Keratinocyte (primary cell): Measurements from ENCODE around the gene TEKTIP1.

Source experiments
- CTCF ChIP-seq, 3 experiments: IDR thresholded peaks in 1 of 3; conservative IDR thresholded peaks in 1 of 3; optimal IDR thresholded peaks in 1 of 3; 2 replicates in 2 of 3; 3 replicates in 1 of 3; pipeline versions ENCODE3 to v1.5.1; 2011; ENCODE audit warnings: low read length in 3 of 3, mild to moderate bottlenecking in 3 of 3, moderate library complexity in 2 of 3, control low read depth in 1 of 3, inconsistent platforms in 1 of 3; ENCODE audit not compliant: insufficient read depth in 2 of 3; ENCODE audit errors: extremely low read depth in 1 of 3
- EZH2 ChIP-seq: IDR thresholded peaks from one replicate; pipeline ENCODE4 v1.6.1; 2012; ENCODE audit warnings: inconsistent platforms, mild to moderate bottlenecking, low read length, moderate library complexity

DNA sequence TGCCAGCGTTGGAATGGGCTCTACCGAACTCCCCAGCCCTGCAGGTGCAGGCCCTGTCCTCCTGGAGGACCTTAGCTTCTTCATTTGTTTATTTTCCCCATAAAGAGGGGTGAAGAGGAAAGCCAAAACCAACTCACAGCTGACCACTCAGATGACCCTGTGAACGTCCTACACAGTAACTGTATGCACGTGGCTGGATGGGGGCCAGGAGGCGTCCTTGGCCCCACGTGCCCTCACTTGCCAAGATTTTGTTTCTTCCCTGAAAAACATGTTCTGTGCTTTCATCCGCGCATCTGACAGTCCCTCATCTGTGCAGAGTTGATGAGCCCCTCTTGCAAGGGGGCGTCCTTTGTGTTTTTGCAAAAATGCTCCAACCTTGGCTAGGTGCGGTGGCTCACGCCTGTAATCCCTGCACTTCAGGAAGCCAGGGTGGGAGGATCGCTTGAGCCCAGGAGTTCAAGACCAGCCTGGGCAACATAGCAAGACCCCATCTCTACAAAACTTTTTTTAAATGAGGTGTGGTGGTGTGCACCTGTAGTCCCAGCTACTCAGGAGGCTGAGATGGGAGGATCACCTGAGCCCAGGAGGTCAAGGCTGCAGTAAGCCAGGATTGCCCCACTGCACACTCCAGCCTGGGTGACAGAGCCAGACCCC lies 5.3 kb upstream of the TEKTIP1 start:
- TF ChIP-seq CTCF (optimal IDR thresholded peaks at IDR 0.05 in 1 of 3, IDR thresholded peaks at IDR 0.05 in 1 of 3, conservative IDR thresholded peaks at IDR 0.05 in 1 of 3; ENCODE audit: extremely low read depth in 1 of 3, insufficient read depth in 2 of 3, low read length in 3 of 3), result no peak
- TF ChIP-seq EZH2, result no peak
